OCI-LY7 (cell line): ENCODE results near the gene ST6GALNAC2. TPM values are rescaled to one million over a fixed set of nuclear protein-coding genes. Genes with fewer than 3 reads are reported as not detected.
A peak's percentile ranks its signal among the peaks of the same experiment; 100 is the strongest.

Experiments used
- Bru-seq: library from RNA; stranded (reverse); fragments of 400-500 nt; gene quantifications from one replicate; lab custom pipeline; 2021; lab: Mats Ljungman, UMichigan
- BruChase-seq, 2 experiments: library from RNA; stranded (reverse); fragments of 400-500 nt; gene quantifications; one replicate each; lab custom pipeline; 2021; lab: Mats Ljungman, UMichigan
- BruUV-seq: library from RNA; stranded (reverse); fragments of 400-500 nt; replicated peaks from 2 replicates; lab custom pipeline; 2021; lab: Mats Ljungman, UMichigan
- CTCF ChIA-PET: fragments of 300-600 bp; sonication (Branson Sonifier 250); formaldehyde crosslinking; loops from one replicate; lab custom pipeline; 2022; ENCODE audit warnings: antibody characterized with exemption; ENCODE audit not compliant: unreplicated experiment; lab: Charles Lee
- POLR2A ChIA-PET: fragments of 300-600 bp; sonication (Branson Sonifier 250); formaldehyde crosslinking; loops from one replicate; lab custom pipeline; 2022; ENCODE audit warnings: antibody characterized with exemption; lab: Charles Lee
- DNase-seq: peaks from one replicate; pipeline ENCODE4 v3.0.0-alpha.2; 2015; ENCODE audit warnings: low spot score
- H2AFZ ChIP-seq: fragments of 200-600 bp; sonication (generic), shearing (Covaris generic); 2 replicates; pipeline ENCODE4 v1.6.1; 2014; ENCODE audit warnings: mild to moderate bottlenecking, antibody characterized with exemption, low read length, moderate library complexity
- H3K27ac ChIP-seq: fragments of 200-600 bp; sonication (generic); 2 replicates; pipeline ENCODE4 v1.5.1; 2014; ENCODE audit warnings: mixed run types, low read depth, mild to moderate bottlenecking, moderate library complexity, low read length, inconsistent platforms; ENCODE audit not compliant: poor library complexity, severe bottlenecking
- H3K36me3 ChIP-seq: fragments of 200-600 bp; sonication (generic); 2 replicates; pipeline ENCODE4 v1.6.1; 2014; ENCODE audit warnings: mild to moderate bottlenecking, antibody characterized with exemption, low read length, moderate library complexity, mixed read lengths; ENCODE audit not compliant: insufficient read depth
- H3K4me1 ChIP-seq: fragments of 200-600 bp; sonication (generic); 2 replicates; pipeline ENCODE4 v1.5.1; 2014; ENCODE audit warnings: mild to moderate bottlenecking, low read length; ENCODE audit not compliant: insufficient read depth, poor library complexity, severe bottlenecking
- H3K4me2 ChIP-seq: fragments of 200-600 bp; sonication (generic); 2 replicates; pipeline ENCODE4 v1.6.1; 2014; ENCODE audit warnings: mild to moderate bottlenecking, low read length
- H3K4me3 ChIP-seq: fragments of 200-600 bp; sonication (generic); 2 replicates; pipeline ENCODE4 v1.5.1; 2014; ENCODE audit warnings: mild to moderate bottlenecking, low read depth, low read length; ENCODE audit not compliant: poor library complexity, severe bottlenecking
- H3K79me2 ChIP-seq: fragments of 200-600 bp; sonication (generic); 2 replicates; pipeline ENCODE4 v1.6.1; 2016; ENCODE audit warnings: low read depth, mild to moderate bottlenecking, low read length, moderate library complexity, mixed read lengths; ENCODE audit not compliant: insufficient read depth
- H3K9me2 ChIP-seq: fragments of 200-600 bp; sonication (generic); 2 replicates; pipeline ENCODE4 v1.6.1; 2016; ENCODE audit warnings: mild to moderate bottlenecking, low read length, mixed read lengths; ENCODE audit not compliant: insufficient read depth
- H3K9me3 ChIP-seq: fragments of 200-600 bp; sonication (generic); 2 replicates; pipeline ENCODE4 v1.6.1; 2014; ENCODE audit warnings: mild to moderate bottlenecking, mixed run types, low read length, mixed read lengths
- H4K20me1 ChIP-seq: fragments of 200-600 bp; sonication (generic); 2 replicates; pipeline ENCODE4 v1.6.1; 2014; ENCODE audit warnings: mild to moderate bottlenecking, antibody characterized with exemption, low read length, moderate library complexity, mixed read lengths; ENCODE audit not compliant: insufficient read depth
- EZH2phosphoT487 ChIP-seq: fragments of 200-600 bp; sonication (generic); IDR thresholded peaks from 2 replicates; pipeline ENCODE4 v1.6.1; 2018; ENCODE audit warnings: low read depth, borderline replicate concordance, mild to moderate bottlenecking, mixed run types, antibody characterized with exemption, low read length, moderate library complexity, mixed read lengths
- intact Hi-C: fragments of 100-400 bp; cut with micrococcal nuclease; formaldehyde crosslinking; loops from one replicate; pipeline ENCODE4 v1.10.0; 2022; ENCODE audit not compliant: unreplicated experiment
- long read RNA-seq: library from polyadenylated mRNA; stranded (forward); transcript quantifications from one replicate; pipeline ENCODE4 v2.0.0, GENCODE V29; 2022
- total RNA-seq, 2 experiments: library from RNA; depleted of rRNA in 1 of 2; stranded (reverse); fragments of >200 nt in 1 of 2; shearing (Covaris generic) in 1 of 2; gene quantifications; 2 replicates each; pipeline ENCODE4 v1.2.3, GENCODE V29; 2014 to 2022
- TF ChIP-seq, protein P1 (sequence below): fragments of 200-600 bp; sonication (generic); conservative IDR thresholded peaks from 2 replicates; pipeline ENCODE4 v1.5.1; 2014; ENCODE audit warnings: mild to moderate bottlenecking, antibody characterized with exemption, low read length, moderate library complexity, mixed read lengths

Gene ST6GALNAC2
- total RNA-seq (2014; rRNA removed; shearing (Covaris generic)) = not detected in 2 replicates
- total RNA-seq (2022) = not detected in 2 replicates
- Bru-seq, nascent RNA = not detected
- BruChase-seq, experiment 1, labeled RNA remaining after a 6-hour chase = percentile 8 among the genes with signal in this experiment
- BruChase-seq, experiment 2, labeled RNA remaining after a 2-hour chase = not detected
- long read RNA-seq = 0 reads

DNA sequence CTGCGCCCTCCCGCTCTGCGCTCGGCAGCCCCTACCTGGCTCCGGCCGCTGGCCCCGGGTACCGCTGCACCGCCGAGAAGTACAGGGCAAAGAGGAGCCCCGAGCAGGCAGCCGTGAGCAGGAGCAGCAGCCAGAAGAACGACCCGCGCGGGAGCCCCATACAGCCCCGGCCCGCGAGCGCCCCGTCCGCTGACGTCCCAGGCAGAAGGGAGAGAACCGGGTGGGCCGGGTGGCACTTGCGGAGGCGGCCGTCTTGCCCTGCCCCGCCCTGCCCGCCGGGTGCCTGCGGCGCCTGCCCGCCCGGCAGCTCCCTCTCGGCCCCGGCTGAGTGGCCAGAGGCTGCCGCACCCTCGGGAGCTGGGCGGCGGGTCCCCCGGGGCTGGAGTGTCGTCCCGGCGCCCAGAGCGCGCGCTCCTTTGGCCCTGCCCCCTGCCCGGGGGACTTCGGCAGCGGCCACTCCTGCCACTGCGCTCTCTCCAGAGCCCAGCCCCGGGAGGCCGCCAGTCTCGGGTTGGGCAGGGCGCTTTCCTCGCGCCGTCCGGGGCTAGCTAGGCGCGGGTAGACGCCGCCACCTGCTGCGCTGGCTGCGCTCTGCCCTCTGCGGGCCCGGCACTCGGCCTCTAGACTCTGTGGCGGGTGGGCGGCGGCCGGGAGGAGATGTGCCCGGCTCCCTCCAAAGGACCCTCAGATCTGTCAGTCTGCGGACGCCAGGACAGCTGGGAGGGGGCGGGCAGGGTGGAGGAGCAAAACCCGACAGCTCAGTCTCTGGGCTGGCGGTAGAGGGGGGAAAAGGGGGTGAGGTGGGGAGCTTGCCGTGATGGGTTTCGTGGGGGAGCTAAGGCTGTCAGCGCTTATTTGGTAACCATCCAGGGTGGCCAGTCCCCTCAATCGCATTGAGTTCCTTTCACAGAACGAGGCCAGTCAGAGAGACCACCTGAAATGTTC lies at the start of gene ST6GALNAC2:
ST6GALNAC2 (minus strand) TSS at position 212 of the 945 bp plus-strand sequence; CDS start at position 160, 52 bp downstream.
- no peak for DNase-seq
- no TSS peak for BruUV-seq

DNA sequence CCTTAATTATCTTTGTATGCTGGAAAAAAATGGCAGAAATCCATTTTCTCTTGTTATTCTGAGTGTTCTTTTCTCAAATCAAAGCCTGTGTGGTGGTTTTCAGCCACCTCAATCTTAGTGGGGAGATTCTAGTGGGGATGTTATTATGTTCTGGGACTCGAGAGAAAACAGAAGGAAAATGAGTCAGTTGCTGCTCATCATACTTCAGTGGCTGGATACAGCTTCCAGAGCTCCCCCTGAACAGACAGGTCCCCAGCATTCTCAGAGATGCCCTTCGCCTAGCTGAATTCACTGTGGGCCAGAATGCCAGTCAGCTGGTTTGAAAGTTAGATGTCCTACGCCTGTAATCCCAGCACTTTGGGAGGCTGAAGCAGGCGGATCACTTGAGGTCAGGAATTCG lies 49.4 kb upstream of the ST6GALNAC2 start:
- TF ChIP-seq, protein P1, sequence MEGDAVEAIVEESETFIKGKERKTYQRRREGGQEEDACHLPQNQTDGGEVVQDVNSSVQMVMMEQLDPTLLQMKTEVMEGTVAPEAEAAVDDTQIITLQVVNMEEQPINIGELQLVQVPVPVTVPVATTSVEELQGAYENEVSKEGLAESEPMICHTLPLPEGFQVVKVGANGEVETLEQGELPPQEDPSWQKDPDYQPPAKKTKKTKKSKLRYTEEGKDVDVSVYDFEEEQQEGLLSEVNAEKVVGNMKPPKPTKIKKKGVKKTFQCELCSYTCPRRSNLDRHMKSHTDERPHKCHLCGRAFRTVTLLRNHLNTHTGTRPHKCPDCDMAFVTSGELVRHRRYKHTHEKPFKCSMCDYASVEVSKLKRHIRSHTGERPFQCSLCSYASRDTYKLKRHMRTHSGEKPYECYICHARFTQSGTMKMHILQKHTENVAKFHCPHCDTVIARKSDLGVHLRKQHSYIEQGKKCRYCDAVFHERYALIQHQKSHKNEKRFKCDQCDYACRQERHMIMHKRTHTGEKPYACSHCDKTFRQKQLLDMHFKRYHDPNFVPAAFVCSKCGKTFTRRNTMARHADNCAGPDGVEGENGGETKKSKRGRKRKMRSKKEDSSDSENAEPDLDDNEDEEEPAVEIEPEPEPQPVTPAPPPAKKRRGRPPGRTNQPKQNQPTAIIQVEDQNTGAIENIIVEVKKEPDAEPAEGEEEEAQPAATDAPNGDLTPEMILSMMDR = no peak
- TF ChIP-seq EZH2phosphoT487 = no peak
- Histone ChIP-seq H4K20me1 (no peaks in the 10 kb centered on the region), H3K9me3 (no peaks in the 10 kb centered on the region), H3K27ac (no peak overlapping the region), H3K4me1 (no peaks in the 10 kb centered on the region), H3K9me2 (no peaks in the 10 kb centered on the region), H3K4me3 (no peak overlapping the region), H3K4me2 (no peak overlapping the region), H3K36me3 (no peaks in the 10 kb centered on the region), H2AFZ (no peak overlapping the region), H3K79me2 (no peaks in the 10 kb centered on the region)
- ChIA-PET CTCF (no interaction called here), POLR2A (interaction anchor here (0.7 to 1.8 kb wide), 2 partner anchors 29 to 37 kb away, joined by 3 to 5 read pairs; no protein-coding TSS in a partner anchor)
- no TSS peak for BruUV-seq
- no peak for DNase-seq
- intact Hi-C loops = no loop called here

More for the DNA sequence above, at the start of gene ST6GALNAC2:
- Histone ChIP-seq H3K9me3 (no peaks in the 10 kb centered on the region), H4K20me1 (no peaks in the 10 kb centered on the region), H3K9me2 (no peaks in the 10 kb centered on the region), H2AFZ (no peak within 1 kb of the TSS), H3K4me1 (no peaks in the 10 kb centered on the region), H3K4me3 (no peak within 1 kb of the TSS), H3K79me2 (no peaks in the 10 kb centered on the region), H3K36me3 (no peaks in the 10 kb centered on the region), H3K4me2 (no peak within 1 kb of the TSS), H3K27ac (no peak within 1 kb of the TSS)
- ChIA-PET POLR2A (no interaction called here), CTCF (no interaction called here)
- intact Hi-C loops = no loop called here
- no peak for TF ChIP-seq EZH2phosphoT487
- TF ChIP-seq, protein P1 = no peak
